Spleen (tissue), 11 donors: Measurements from ENCODE around the gene PAXIP1. TPM values are rescaled to one million over a fixed set of nuclear protein-coding genes. Genes with fewer than 3 reads are reported as not detected.
"Not testable (repeated sequence)": the region's sequence is repeated elsewhere in the genome, so short reads cannot be mapped to it uniquely, and the experiment has no call there.

Source experiments
- DNase-seq: peaks from one replicate; pipeline ENCODE4 v3.0.0-alpha.2; 2020
- H3K27ac ChIP-seq, 8 donors: fragments of 200-600 bp; sonication (generic) in 7 of 8; 1 replicate in 4 of 8; 2 replicates in 4 of 8; pipeline versions ENCODE4 v1.5.0 to v1.8.0; 2016 to 2021; ENCODE audit warnings: inconsistent platforms in 4 of 8, mild to moderate bottlenecking in 4 of 8, moderate library complexity in 1 of 8
- H3K27me3 ChIP-seq, 7 donors: fragments of 200-600 bp; sonication (generic) in 6 of 7; replicated peaks in 1 of 7; 1 replicate in 4 of 7; 2 replicates in 3 of 7; pipeline versions ENCODE4 v1.5.0 to v1.8.0; 2016 to 2021; ENCODE audit warnings: inconsistent platforms in 3 of 7, mild to moderate bottlenecking in 1 of 7
- H3K36me3 ChIP-seq, 6 donors: fragments of 200-600 bp; sonication (generic) in 5 of 6; 1 replicate in 4 of 6; 2 replicates in 2 of 6; pipeline versions ENCODE4 v1.5.0 to v1.8.0; 2016 to 2021; ENCODE audit warnings: inconsistent platforms in 2 of 6
- H3K4me1 ChIP-seq, 6 donors: fragments of 200-600 bp; sonication (generic) in 5 of 6; 1 replicate in 3 of 6; 2 replicates in 3 of 6; pipeline versions ENCODE4 v1.5.0 to v1.8.0; 2016 to 2021; ENCODE audit warnings: inconsistent platforms in 3 of 6
- H3K4me3 ChIP-seq, 8 donors: fragments of 200-600 bp; sonication (generic) in 7 of 8; 1 replicate in 4 of 8; 2 replicates in 4 of 8; pipeline versions ENCODE4 v1.5.0 to v1.8.0; 2016 to 2021; ENCODE audit warnings: inconsistent platforms in 4 of 8, mild to moderate bottlenecking in 4 of 8, moderate library complexity in 2 of 8
- H3K9me3 ChIP-seq, 8 donors: fragments of 200-600 bp; sonication (generic) in 7 of 8; 1 replicate in 4 of 8; 2 replicates in 4 of 8; pipeline versions ENCODE4 v1.5.0 to v1.8.0; 2016 to 2021; ENCODE audit warnings: inconsistent platforms in 4 of 8
- POLR2A ChIP-seq, 3 donors: fragments of 450-650 bp; IDR thresholded peaks; one replicate each; pipeline ENCODE4 v1.5.1; 2017; ENCODE audit warnings: antibody characterized with exemption in 3 of 3, mild to moderate bottlenecking in 1 of 3
- POLR2AphosphoS5 ChIP-seq, 3 donors: sonication (generic); formaldehyde crosslinking; IDR thresholded peaks; one replicate each; pipeline ENCODE4 v1.5.1; 2017; ENCODE audit warnings: antibody characterized with exemption in 3 of 3
- whole genome bisulfite sequencing, 5 donors: extraction: QIAGEN DNeasy Blood & Tissue Kit in 3 of 5; methylation state at CpG; one replicate each; pipeline versions ENCODE4 v1.1.5 to v1.1.7; 2013 to 2018; 5-methylcytosine and 5-hydroxymethylcytosine counted together
- intact Hi-C: fragments of 100-400 bp; cut with DNase I; formaldehyde crosslinking; loops from one replicate; pipeline ENCODE4 v1.15.0; 2023; ENCODE audit warnings: low total_unique reads
- polyA plus RNA-seq, 3 donors: library from polyadenylated mRNA; stranded (reverse); fragments of 200-250 nt; gene quantifications; one replicate each; pipeline ENCODE4 v1.2.1, GENCODE V29; 2013
- total RNA-seq, 7 donors: library from RNA; depleted of rRNA in 3 of 7; stranded (reverse); fragments of >200 nt in 3 of 7; fragmentation: NEBNext Ultra II Directional in 4 of 7; extraction: Animal tissue kit (Norgen Biotek cat#: 25700) in 4 of 7; gene quantifications; one replicate each; pipeline versions ENCODE4 v1.1.0 to v1.2.1, GENCODE V29; 2016 to 2021
- TF ChIP-seq, protein P1 (sequence below), 11 experiments: fragments of 200-600 bp in 7 of 11; fragments of 450-650 bp in 4 of 11; sonication (generic) in 4 of 11; IDR thresholded peaks in 8 of 11; conservative IDR thresholded peaks in 3 of 11; 1 replicate in 7 of 11; 2 replicates in 4 of 11; pipeline versions ENCODE4 v1.4.0 to v1.8.0; 2016 to 2021; ENCODE audit warnings: antibody characterized with exemption in 11 of 11, inconsistent platforms in 4 of 11, mild to moderate bottlenecking in 1 of 11
- donor health status: healthy with polysubstance abuse.
- donor health status: DM: no; HTN: no; CAD: no; lungs with moderate emphysema.
- donor health status: DM: no; HTN: no; CAD: no.
- donor health status: Bipolar disorder and iron deficiency.
- donor health status: healthy.
- donor health status: DM: no; HTN: no; CAD: no.
- donor health status: DM: yes; HTN: yes; CAD: no.

Gene PAXIP1
- total and polyA plus RNA-seq, 10 donors, result 2.7 to 15.0 (median 13.3) TPM

GRCh38 chr7:154928136-154929005 is 74.6 kb downstream of the PAXIP1 start:
- peak overlapping the region; percentile 49 to 70 (median 54) for H3K4me3 ChIP-seq
- H3K36me3 ChIP-seq, result peaks cover 0 to 10% (median 0%) of the 10 kb centered on the region in 6 donors
- peak; percentile 81 for DNase-seq
- TF ChIP-seq, protein P1, sequence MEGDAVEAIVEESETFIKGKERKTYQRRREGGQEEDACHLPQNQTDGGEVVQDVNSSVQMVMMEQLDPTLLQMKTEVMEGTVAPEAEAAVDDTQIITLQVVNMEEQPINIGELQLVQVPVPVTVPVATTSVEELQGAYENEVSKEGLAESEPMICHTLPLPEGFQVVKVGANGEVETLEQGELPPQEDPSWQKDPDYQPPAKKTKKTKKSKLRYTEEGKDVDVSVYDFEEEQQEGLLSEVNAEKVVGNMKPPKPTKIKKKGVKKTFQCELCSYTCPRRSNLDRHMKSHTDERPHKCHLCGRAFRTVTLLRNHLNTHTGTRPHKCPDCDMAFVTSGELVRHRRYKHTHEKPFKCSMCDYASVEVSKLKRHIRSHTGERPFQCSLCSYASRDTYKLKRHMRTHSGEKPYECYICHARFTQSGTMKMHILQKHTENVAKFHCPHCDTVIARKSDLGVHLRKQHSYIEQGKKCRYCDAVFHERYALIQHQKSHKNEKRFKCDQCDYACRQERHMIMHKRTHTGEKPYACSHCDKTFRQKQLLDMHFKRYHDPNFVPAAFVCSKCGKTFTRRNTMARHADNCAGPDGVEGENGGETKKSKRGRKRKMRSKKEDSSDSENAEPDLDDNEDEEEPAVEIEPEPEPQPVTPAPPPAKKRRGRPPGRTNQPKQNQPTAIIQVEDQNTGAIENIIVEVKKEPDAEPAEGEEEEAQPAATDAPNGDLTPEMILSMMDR (IDR thresholded peaks at IDR 0.05 in 8 of 11, conservative IDR thresholded peaks at IDR 0.05 in 3 of 11), result peak in 1 of 11 experiments; percentile 13
- TF ChIP-seq POLR2A (IDR thresholded peaks at IDR 0.05) (peak in 1 of 3 donors; percentile 25), POLR2AphosphoS5 (IDR thresholded peaks at IDR 0.05) (no peak)
- intact Hi-C loops, result loop anchor here (5.0 to 10.0 kb wide), 4 partner anchors 76 to 419 kb away; partner anchors contain the start of gene PAXIP1
- H3K27me3 ChIP-seq, result no peaks in the 10 kb centered on the region
- peaks cover 0 to 7% (median 6%) of the 10 kb centered on the region in 8 donors for H3K9me3 ChIP-seq
- H3K27ac ChIP-seq, result peak overlapping the region; percentile 83 to 95 (median 92)
- 2 to 6% (median 5%) methylated on average over 15 to 17 of the region's 17 CpGs for WGBS, 5 donors
- H3K4me1 ChIP-seq, result peaks cover 12 to 42% (median 27%) of the 10 kb centered on the region in 6 donors

- Histone ChIP-seq H3K4me1 (peaks cover 12 to 42% (median 27%) of the 10 kb centered on the region in 6 donors), H3K27ac (peak overlapping the region; percentile 83 to 95 (median 92)), H3K36me3 (peaks cover 0 to 8% (median 0%) of the 10 kb centered on the region in 6 donors), H3K9me3 (peaks cover 0 to under 1% (median 0%) of the 10 kb centered on the region in 8 donors), H3K4me3 (peak overlapping the region; percentile 49 to 70 (median 54)), H3K27me3 (no peaks in the 10 kb centered on the region)
- intact Hi-C loops, result loop anchor here (5.0 to 10.0 kb wide), 4 partner anchors 77 to 420 kb away; partner anchors contain the start of gene PAXIP1
- WGBS, 5 donors, result 1 to 3% (median 1%) methylated on average over 5 of the region's 5 CpGs
- TF ChIP-seq, protein P1 (IDR thresholded peaks at IDR 0.05 in 8 of 11, conservative IDR thresholded peaks at IDR 0.05 in 3 of 11), result peak; percentile 19 to 74 (median 68)
- TF ChIP-seq POLR2AphosphoS5 (IDR thresholded peaks at IDR 0.05) (no peak), POLR2A (IDR thresholded peaks at IDR 0.05) (no peak)
- DNase-seq, result peak; percentile 64
These were observed 75.2 kb downstream of the PAXIP1 start for GRCh38 chr7:154927624-154928125.

DNA sequence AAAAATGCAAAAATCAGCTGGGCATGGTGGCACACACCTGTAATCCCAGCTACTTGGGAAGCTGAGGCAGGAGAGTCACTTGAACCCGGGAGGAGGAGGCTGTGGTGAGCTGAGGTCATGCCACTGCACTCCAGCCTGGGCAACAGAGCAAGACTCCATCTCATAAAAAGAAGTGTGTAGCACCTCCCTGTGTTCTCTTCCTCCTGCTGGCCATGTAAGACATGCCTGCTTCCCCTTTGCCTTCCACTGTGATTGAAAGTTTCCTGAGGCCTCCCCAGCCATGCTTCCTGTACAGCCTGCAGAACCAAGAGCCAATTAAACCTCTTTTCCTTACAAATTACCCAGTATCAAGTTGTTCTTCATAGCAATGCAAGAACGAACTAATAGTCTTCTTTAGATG is 80.5 kb downstream of the PAXIP1 start:
- H3K27me3 ChIP-seq, H3K36me3 ChIP-seq, H3K9me3 ChIP-seq, H3K4me3 ChIP-seq, H3K4me1 ChIP-seq, DNase-seq, H3K27ac ChIP-seq: not testable (repeated sequence)
- intact Hi-C loops, result loop anchor here (10.0 kb wide), 2 partner anchors 82 to 262 kb away; partner anchors contain the start of gene PAXIP1
- 63 to 81% (median 72%) methylated on average over 2 of the region's 2 CpGs for WGBS, 5 donors

- H3K4me3 ChIP-seq, result no peak overlapping the region
- H3K4me1 ChIP-seq, result peaks cover 0 to 5% (median 1%) of the 10 kb centered on the region in 6 donors
- no peak overlapping the region for H3K27ac ChIP-seq
- H3K9me3 ChIP-seq, result peaks cover 0 to 6% (median 0%) of the 10 kb centered on the region in 8 donors
- intact Hi-C loops, result loop anchor here (10.0 kb wide), 2 partner anchors 85 to 265 kb away; partner anchors contain the start of gene PAXIP1
- DNase-seq, result peak; percentile 21
- no peaks in the 10 kb centered on the region for H3K36me3 ChIP-seq
- peaks cover 0 to 31% (median 5%) of the 10 kb centered on the region in 7 donors for H3K27me3 ChIP-seq
- TF ChIP-seq, protein P1 (IDR thresholded peaks at IDR 0.05 in 8 of 11, conservative IDR thresholded peaks at IDR 0.05 in 3 of 11), result no peak
- TF ChIP-seq POLR2AphosphoS5 (IDR thresholded peaks at IDR 0.05) (no peak), POLR2A (IDR thresholded peaks at IDR 0.05) (no peak)
- 61 to 75% (median 68%) methylated on average over 11 of the region's 11 CpGs for WGBS, 5 donors
These were observed 83.3 kb downstream of the PAXIP1 start for GRCh38 chr7:154919344-154920225.
